ENCODE data around the gene OGDH.
"Not testable (repeated sequence)": the region's sequence is repeated elsewhere in the genome, so short reads cannot be mapped to it uniquely, and the experiment has no call there.

Gene OGDH

GRCh38 chr7:44606341-44607140 is at the start of gene OGDH:
Gene OGDH, plus strand, starts transcription at chr7:44606627. Its CDS starts 17,717 bp downstream, at chr7:44624344.
- DNase-seq (ENCODE audit: low read depth), result peak; percentile 98

- DNase-seq (ENCODE audit: low read depth), result no peak
Observed at GRCh38 chr7:44557485-44557884, 48.9 kb upstream of the OGDH start.

GRCh38 chr7:44559485-44559884 is 46.9 kb upstream of the OGDH start:
- DNase-seq (ENCODE audit: low read depth), result no peak

GRCh38 chr7:44561481-44561880 is 44.9 kb upstream of the OGDH start:
- no peak for DNase-seq (ENCODE audit: low read depth)

GRCh38 chr7:44561962-44562621 is 44.3 kb upstream of the OGDH start:
- DNase-seq (ENCODE audit: low read depth), result no peak

GRCh38 chr7:44562622-44562962 is 43.8 kb upstream of the OGDH start:
- DNase-seq (ENCODE audit: low read depth), result not testable (repeated sequence)

- no peak for DNase-seq (ENCODE audit: low read depth)
Observed at GRCh38 chr7:44563171-44563679, 43.2 kb upstream of the OGDH start.

GRCh38 chr7:44564606-44565005 is 41.8 kb upstream of the OGDH start:
- no peak for DNase-seq (ENCODE audit: low read depth)

- DNase-seq (ENCODE audit: low read depth), result peak; percentile 42
Observed at GRCh38 chr7:44565097-44565794, 41.2 kb upstream of the OGDH start.

- DNase-seq (ENCODE audit: low read depth), result no peak
Observed at GRCh38 chr7:44565795-44566559, 40.5 kb upstream of the OGDH start.

GRCh38 chr7:44566680-44567079 is 39.7 kb upstream of the OGDH start:
- DNase-seq (ENCODE audit: low read depth), result no peak

GRCh38 chr7:44567884-44568283 is 38.5 kb upstream of the OGDH start:
- DNase-seq (ENCODE audit: low read depth), result no peak

GRCh38 chr7:44568771-44569560 is 37.5 kb upstream of the OGDH start:
- no peak for DNase-seq (ENCODE audit: low read depth)

- DNase-seq (ENCODE audit: low read depth), result no peak
Observed at GRCh38 chr7:44569959-44570358, 36.5 kb upstream of the OGDH start.

GRCh38 chr7:44572771-44573170 is 33.7 kb upstream of the OGDH start:
- no peak for DNase-seq (ENCODE audit: low read depth)

GRCh38 chr7:44573464-44574286 is 32.8 kb upstream of the OGDH start, which contains the start of gene DDX56:
Gene DDX56, minus strand, starts transcription at chr7:44573908. Its CDS starts 13 bp downstream, at chr7:44573895.
- DNase-seq (ENCODE audit: low read depth), result peak; percentile 86

GRCh38 chr7:44574287-44574872 is 32.0 kb upstream of the OGDH start:
- no peak for DNase-seq (ENCODE audit: low read depth)

- DNase-seq (ENCODE audit: low read depth), result no peak
Observed at GRCh38 chr7:44575054-44575453, 31.4 kb upstream of the OGDH start.

- no peak for DNase-seq (ENCODE audit: low read depth)
Observed at GRCh38 chr7:44576228-44576627, 30.2 kb upstream of the OGDH start.

All from activated T-helper 1 cell treated with Interleukin-2 at 50 U/mL for 16 hours (primary cell).